DOHH2 (cell line): ENCODE results near the gene NFATC4.

Experiments
- H3F3A ChIP-seq: fragments of 200-600 bp; sonication (generic), shearing (Covaris generic); 2 replicates; pipeline ENCODE4 v1.6.0; 2016; ENCODE audit warnings: antibody characterized with exemption, mild to moderate bottlenecking; ENCODE audit not compliant: control insufficient read depth, insufficient read depth
- H3K27ac ChIP-seq: fragments of 200-600 bp; sonication (generic); 2 replicates; pipeline ENCODE4 v1.5.1; 2014; ENCODE audit warnings: low read depth, mild to moderate bottlenecking, low read length, moderate library complexity
- H3K27me3 ChIP-seq: fragments of 200-600 bp; sonication (generic); 2 replicates; pipeline ENCODE4 v1.6.1; 2014; ENCODE audit warnings: mild to moderate bottlenecking, low read length, mixed read lengths; ENCODE audit not compliant: control insufficient read depth
- H3K36me3 ChIP-seq: fragments of 200-600 bp; sonication (generic); 2 replicates; pipeline ENCODE4 v1.6.1; 2014; ENCODE audit warnings: mild to moderate bottlenecking, low read length, moderate library complexity, mixed read lengths; ENCODE audit not compliant: control insufficient read depth
- H3K4me1 ChIP-seq: fragments of 200-600 bp; sonication (generic); 2 replicates; pipeline ENCODE4 v1.6.1; 2014; ENCODE audit warnings: mild to moderate bottlenecking, low read length, mixed read lengths; ENCODE audit not compliant: control insufficient read depth
- H3K4me2 ChIP-seq: fragments of 200-600 bp; sonication (generic); 2 replicates; pipeline ENCODE4 v1.6.0; 2014; ENCODE audit warnings: mild to moderate bottlenecking, low read length, moderate library complexity
- H3K4me3 ChIP-seq: fragments of 200-600 bp; sonication (generic); 2 replicates; pipeline ENCODE4 v1.5.1; 2014; ENCODE audit warnings: mild to moderate bottlenecking, low read length, mixed read lengths
- H3K79me2 ChIP-seq: fragments of 200-600 bp; sonication (generic); 2 replicates; pipeline ENCODE4 v1.6.1; 2014; ENCODE audit warnings: mild to moderate bottlenecking, low read length, mixed read lengths; ENCODE audit not compliant: control insufficient read depth
- H3K9me2 ChIP-seq: fragments of 200-600 bp; sonication (generic); replicated peaks from 2 replicates; pipeline ENCODE4 v1.6.1; 2014; ENCODE audit warnings: mild to moderate bottlenecking, low read length, mixed read lengths; ENCODE audit not compliant: control insufficient read depth
- H3K9me3 ChIP-seq: fragments of 200-600 bp; sonication (generic); 2 replicates; pipeline ENCODE4 v1.6.1; 2014; ENCODE audit warnings: antibody characterized with exemption, low read length, mixed read lengths; ENCODE audit not compliant: control insufficient read depth, insufficient read depth
- H4K20me1 ChIP-seq: fragments of 200-600 bp; sonication (generic); 2 replicates; pipeline ENCODE4 v1.6.0; 2014; ENCODE audit warnings: low read depth, mild to moderate bottlenecking, antibody characterized with exemption, low read length, moderate library complexity; ENCODE audit not compliant: control insufficient read depth, insufficient read depth
- EZH2phosphoT487 ChIP-seq: fragments of 200-600 bp; sonication (generic); IDR thresholded peaks from 2 replicates; pipeline ENCODE4 v1.6.1; 2017; ENCODE audit warnings: borderline replicate concordance, mild to moderate bottlenecking, antibody characterized with exemption, low read length, moderate library complexity, mixed read lengths
- TF ChIP-seq, protein P1 (sequence below): fragments of 200-600 bp; sonication (generic); IDR thresholded peaks from one replicate; pipeline ENCODE4 v1.5.1; 2014; ENCODE audit warnings: antibody characterized with exemption, mild to moderate bottlenecking, low read depth, low read length; ENCODE audit not compliant: poor library complexity, severe bottlenecking

The NFATC4 gene

DNA sequence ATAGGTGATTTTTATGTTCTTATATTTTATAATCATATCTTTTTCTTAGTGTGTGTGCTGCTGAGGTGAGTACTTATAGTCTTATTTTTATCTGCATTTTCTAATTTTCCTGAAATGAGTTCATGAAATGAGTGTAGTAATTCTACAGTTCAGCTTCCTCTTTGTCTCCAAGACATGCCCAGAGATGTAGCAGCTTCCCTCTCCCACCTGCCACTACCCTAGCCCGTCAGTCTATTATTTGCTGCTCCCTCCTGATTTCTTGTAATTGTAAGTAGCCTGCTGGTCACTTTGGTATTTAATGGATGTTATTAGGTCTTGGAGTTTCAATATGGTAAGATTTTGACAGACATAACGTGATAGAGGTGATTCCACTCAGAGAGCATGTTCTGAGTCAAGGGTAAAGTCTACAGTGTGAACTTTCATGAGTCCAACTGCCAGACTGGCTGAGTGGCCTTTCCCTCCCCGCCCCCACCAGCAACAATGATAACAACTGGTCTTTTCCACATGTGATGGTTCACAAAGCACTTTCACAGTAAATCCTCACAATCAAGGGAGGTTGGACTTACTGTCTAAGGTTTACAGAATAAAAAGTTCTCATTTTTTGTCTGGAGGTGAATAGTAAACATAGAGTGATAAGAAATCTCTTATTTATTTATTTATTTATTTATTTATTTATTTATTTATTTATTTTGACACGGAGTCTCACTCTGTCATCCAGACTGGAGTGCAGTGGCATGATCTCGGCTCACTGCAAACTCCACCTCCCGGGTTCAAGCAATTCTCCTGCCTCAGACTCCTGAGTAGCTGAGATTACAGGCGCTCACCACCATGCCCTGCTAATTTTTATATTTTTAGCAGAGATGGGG, 24.0 kb upstream of the NFATC4 start:
- H3F3A ChIP-seq = no peaks in the 10 kb centered on the region; the same call in 1 of the 2 replicates
- no peak overlapping the region for H3K27ac ChIP-seq
- TF ChIP-seq EZH2phosphoT487 = no peak
- TF ChIP-seq, protein P1, sequence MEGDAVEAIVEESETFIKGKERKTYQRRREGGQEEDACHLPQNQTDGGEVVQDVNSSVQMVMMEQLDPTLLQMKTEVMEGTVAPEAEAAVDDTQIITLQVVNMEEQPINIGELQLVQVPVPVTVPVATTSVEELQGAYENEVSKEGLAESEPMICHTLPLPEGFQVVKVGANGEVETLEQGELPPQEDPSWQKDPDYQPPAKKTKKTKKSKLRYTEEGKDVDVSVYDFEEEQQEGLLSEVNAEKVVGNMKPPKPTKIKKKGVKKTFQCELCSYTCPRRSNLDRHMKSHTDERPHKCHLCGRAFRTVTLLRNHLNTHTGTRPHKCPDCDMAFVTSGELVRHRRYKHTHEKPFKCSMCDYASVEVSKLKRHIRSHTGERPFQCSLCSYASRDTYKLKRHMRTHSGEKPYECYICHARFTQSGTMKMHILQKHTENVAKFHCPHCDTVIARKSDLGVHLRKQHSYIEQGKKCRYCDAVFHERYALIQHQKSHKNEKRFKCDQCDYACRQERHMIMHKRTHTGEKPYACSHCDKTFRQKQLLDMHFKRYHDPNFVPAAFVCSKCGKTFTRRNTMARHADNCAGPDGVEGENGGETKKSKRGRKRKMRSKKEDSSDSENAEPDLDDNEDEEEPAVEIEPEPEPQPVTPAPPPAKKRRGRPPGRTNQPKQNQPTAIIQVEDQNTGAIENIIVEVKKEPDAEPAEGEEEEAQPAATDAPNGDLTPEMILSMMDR = no peak
- H4K20me1 ChIP-seq = no peaks in the 10 kb centered on the region
- peaks cover 12% of the 10 kb centered on the region for H3K4me1 ChIP-seq
- no peaks in the 10 kb centered on the region for H3K79me2 ChIP-seq
- no peaks in the 10 kb centered on the region for H3K9me3 ChIP-seq
- H3K9me2 ChIP-seq = no peaks in the 10 kb centered on the region
- peaks cover 27% of the 10 kb centered on the region for H3K27me3 ChIP-seq
- H3K36me3 ChIP-seq = no peaks in the 10 kb centered on the region
- H3K4me2 ChIP-seq = no peak overlapping the region
- no peak overlapping the region for H3K4me3 ChIP-seq

DNA sequence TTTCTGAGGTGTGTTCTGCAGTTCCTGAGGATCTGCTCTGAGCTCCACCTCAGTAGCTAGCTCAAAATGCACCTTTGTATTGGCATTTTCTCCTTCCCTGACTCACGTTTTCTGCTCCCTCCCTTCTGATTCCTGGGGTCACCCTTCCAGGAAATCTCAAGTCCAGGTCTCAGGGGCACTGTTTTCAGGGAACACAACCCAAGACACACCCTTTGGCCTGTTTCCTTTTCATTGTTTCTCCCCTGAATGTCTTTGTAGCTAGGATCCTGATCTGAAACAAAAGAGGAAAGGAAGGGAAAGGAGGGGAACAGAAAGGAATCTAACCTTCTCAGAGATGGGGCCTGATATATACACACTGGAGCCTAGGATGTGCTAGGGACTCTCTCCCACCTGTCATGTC, 20.9 kb upstream of the NFATC4 start:
- no peak for TF ChIP-seq EZH2phosphoT487
- TF ChIP-seq, protein P1 = no peak
- H3K27ac ChIP-seq = no peak overlapping the region

GRCh38 chr14:24348186-24348585, 19.8 kb upstream of the NFATC4 start:
- Histone ChIP-seq H3K4me1 (no peaks in the 10 kb centered on the region), H3F3A (no peaks in the 10 kb centered on the region; the same call in 1 of the 2 replicates), H3K27me3 (peaks cover 46% of the 10 kb centered on the region), H3K79me2 (no peaks in the 10 kb centered on the region), H3K9me3 (no peaks in the 10 kb centered on the region), H3K27ac (no peak overlapping the region), H3K4me2 (no peak overlapping the region), H3K4me3 (no peak overlapping the region), H4K20me1 (no peaks in the 10 kb centered on the region), H3K9me2 (no peaks in the 10 kb centered on the region), H3K36me3 (no peaks in the 10 kb centered on the region)
- TF ChIP-seq EZH2phosphoT487 = no peak
- TF ChIP-seq, protein P1 = no peak

More for the DNA sequence above, 20.9 kb upstream of the NFATC4 start:
- Histone ChIP-seq H3K4me3 (no peak overlapping the region), H3K9me2 (no peaks in the 10 kb centered on the region), H3K4me1 (no peaks in the 10 kb centered on the region), H3K36me3 (no peaks in the 10 kb centered on the region), H4K20me1 (no peaks in the 10 kb centered on the region), H3K79me2 (no peaks in the 10 kb centered on the region), H3K4me2 (no peak overlapping the region), H3K9me3 (no peaks in the 10 kb centered on the region), H3F3A (no peaks in the 10 kb centered on the region; the same call in 1 of the 2 replicates), H3K27me3 (peaks cover 45% of the 10 kb centered on the region)
